ENCODE data around the gene SUSD2. TPM values are rescaled to one million over a fixed set of nuclear protein-coding genes. Genes with fewer than 3 reads are reported as not detected.

The SUSD2 gene
- total RNA-seq, 1 experiment from 2014 or later = 2.5 TPM

DNA sequence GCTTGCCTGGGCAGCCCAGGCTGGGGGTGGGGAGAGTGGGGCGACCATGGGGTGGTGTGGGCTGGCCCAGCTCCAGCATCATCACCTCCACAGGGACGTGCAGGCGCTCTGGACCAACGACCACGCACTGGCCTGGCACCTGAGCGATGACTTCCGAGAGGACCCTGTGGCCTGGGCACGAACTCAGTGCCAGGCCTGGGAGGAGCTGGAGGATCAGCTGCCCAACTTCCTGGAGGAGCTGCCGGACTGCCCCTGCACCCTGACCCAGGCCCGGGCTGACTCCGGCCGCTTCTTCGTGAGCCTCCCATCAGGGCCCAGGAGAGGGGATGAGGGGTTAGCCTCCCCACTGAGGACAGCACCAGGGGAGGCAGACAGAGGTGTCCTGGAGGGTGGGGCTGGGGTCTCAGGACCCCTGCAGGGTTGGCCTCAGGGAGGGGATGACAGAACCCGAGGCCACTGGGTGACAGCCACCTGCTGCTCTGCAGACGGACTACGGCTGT lies 3.8 kb downstream of the SUSD2 start:
- no peak overlapping the region for H3K4me3 Mint-ChIP-seq (ENCODE audit: low read depth, unreplicated experiment)
- no peak overlapping the region for H3K27ac Mint-ChIP-seq (ENCODE audit: unreplicated experiment)
- no peak for DNase-seq
- H3K36me3 Mint-ChIP-seq (ENCODE audit: insufficient read depth, unreplicated experiment) = peaks cover 6% of the 10 kb centered on the region
- H3K27me3 Mint-ChIP-seq (ENCODE audit: unreplicated experiment) = no peaks in the 10 kb centered on the region
- CTCF ChIA-PET = no interaction called here
- H3K4me1 Mint-ChIP-seq (ENCODE audit: low read depth, unreplicated experiment) = peaks cover 16% of the 10 kb centered on the region
- no peaks in the 10 kb centered on the region for H3K9me3 Mint-ChIP-seq (ENCODE audit: low read depth, unreplicated experiment)
- TF ChIP-seq, protein P1, sequence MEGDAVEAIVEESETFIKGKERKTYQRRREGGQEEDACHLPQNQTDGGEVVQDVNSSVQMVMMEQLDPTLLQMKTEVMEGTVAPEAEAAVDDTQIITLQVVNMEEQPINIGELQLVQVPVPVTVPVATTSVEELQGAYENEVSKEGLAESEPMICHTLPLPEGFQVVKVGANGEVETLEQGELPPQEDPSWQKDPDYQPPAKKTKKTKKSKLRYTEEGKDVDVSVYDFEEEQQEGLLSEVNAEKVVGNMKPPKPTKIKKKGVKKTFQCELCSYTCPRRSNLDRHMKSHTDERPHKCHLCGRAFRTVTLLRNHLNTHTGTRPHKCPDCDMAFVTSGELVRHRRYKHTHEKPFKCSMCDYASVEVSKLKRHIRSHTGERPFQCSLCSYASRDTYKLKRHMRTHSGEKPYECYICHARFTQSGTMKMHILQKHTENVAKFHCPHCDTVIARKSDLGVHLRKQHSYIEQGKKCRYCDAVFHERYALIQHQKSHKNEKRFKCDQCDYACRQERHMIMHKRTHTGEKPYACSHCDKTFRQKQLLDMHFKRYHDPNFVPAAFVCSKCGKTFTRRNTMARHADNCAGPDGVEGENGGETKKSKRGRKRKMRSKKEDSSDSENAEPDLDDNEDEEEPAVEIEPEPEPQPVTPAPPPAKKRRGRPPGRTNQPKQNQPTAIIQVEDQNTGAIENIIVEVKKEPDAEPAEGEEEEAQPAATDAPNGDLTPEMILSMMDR (IDR thresholded peaks at IDR 0.05; ENCODE audit: unreplicated experiment) = no peak
- intact Hi-C loops (cut with micrococcal nuclease; ENCODE audit: unreplicated experiment) = loop anchor here (10.0 kb wide), 1 partner anchor 200 kb away; the partner anchor contains the start of gene GSTT2
- no TSS peak for BruUV-seq (replicated peaks)

DNA sequence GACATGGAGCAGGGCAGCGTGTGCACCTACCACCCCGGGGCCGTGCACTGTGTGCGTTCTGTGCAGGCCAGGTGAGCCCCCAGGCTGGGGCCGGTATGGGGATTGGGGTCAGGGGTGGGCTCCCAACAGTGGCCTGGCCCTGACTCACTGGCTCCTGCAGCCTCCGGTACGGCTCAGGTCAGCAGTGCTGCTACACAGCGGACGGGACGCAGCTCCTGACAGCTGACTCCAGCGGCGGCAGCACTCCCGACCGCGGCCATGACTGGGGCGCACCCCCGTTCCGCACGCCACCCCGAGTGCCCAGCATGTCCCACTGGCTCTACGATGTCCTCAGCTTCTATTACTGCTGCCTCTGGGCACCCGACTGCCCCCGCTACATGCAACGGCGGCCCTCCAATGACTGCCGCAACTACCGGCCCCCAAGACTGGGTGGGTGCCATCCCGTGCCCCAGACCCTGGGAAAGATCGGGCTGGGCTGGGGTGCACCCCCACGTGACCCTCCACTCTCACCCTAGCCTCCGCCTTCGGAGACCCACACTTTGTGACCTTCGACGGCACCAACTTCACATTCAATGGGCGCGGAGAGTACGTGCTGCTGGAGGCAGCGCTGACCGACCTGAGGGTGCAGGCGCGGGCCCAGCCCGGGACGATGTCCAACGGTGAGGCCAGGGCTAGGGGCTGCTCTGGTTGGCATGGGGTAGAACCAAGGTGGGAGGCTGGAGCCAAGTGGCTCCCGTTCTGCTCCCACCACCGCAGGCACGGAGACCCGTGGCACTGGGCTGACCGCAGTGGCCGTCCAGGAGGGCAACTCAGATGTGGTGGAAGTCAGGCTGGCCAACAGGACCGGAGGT lies 4.4 kb downstream of the SUSD2 start:
- TF ChIP-seq, protein P1 (IDR thresholded peaks at IDR 0.05; ENCODE audit: unreplicated experiment) = no peak
- no TSS peak for BruUV-seq (replicated peaks)
- H3K36me3 Mint-ChIP-seq (ENCODE audit: insufficient read depth, unreplicated experiment) = peaks cover 6% of the 10 kb centered on the region
- no peak overlapping the region for H3K4me3 Mint-ChIP-seq (ENCODE audit: low read depth, unreplicated experiment)
- H3K27me3 Mint-ChIP-seq (ENCODE audit: unreplicated experiment) = no peaks in the 10 kb centered on the region
- DNase-seq = no peak
- intact Hi-C loops (cut with micrococcal nuclease; ENCODE audit: unreplicated experiment) = loop anchor here (10.0 kb wide), 1 partner anchor 201 kb away; the partner anchor contains the start of gene GSTT2
- H3K4me1 Mint-ChIP-seq (ENCODE audit: low read depth, unreplicated experiment) = peaks cover 23% of the 10 kb centered on the region
- CTCF ChIA-PET = no interaction called here
- no peaks in the 10 kb centered on the region for H3K9me3 Mint-ChIP-seq (ENCODE audit: low read depth, unreplicated experiment)
- no peak overlapping the region for H3K27ac Mint-ChIP-seq (ENCODE audit: unreplicated experiment)

DNA sequence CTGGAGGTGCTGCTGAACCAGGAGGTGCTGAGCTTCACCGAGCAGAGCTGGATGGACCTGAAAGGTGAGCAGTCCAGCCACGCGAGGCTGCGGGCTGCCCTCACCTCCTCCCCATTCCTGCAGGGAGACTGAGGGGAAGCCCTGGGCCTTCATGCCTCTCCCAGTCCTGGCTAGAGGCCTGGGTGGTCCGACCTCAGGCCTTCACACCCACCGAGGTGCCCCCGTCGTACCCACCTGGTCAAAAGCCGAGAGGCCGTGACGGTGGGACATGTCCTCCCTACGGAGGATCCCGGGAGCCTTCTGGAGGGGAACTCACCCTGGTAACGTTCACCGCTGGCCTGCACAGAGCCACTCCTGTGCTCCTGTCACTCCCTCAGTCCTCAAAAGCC lies 5.1 kb downstream of the SUSD2 start:
- peaks cover 6% of the 10 kb centered on the region for H3K36me3 Mint-ChIP-seq (ENCODE audit: insufficient read depth, unreplicated experiment)
- no TSS peak for BruUV-seq (replicated peaks)
- DNase-seq = no peak
- peaks cover 27% of the 10 kb centered on the region for H3K4me1 Mint-ChIP-seq (ENCODE audit: low read depth, unreplicated experiment)
- no peak overlapping the region for H3K4me3 Mint-ChIP-seq (ENCODE audit: low read depth, unreplicated experiment)
- TF ChIP-seq, protein P1 (IDR thresholded peaks at IDR 0.05; ENCODE audit: unreplicated experiment) = no peak
- intact Hi-C loops (cut with micrococcal nuclease; ENCODE audit: unreplicated experiment) = loop anchor here (10.0 kb wide), 1 partner anchor 202 kb away; the partner anchor contains the start of gene GSTT2
- CTCF ChIA-PET = no interaction called here
- H3K9me3 Mint-ChIP-seq (ENCODE audit: low read depth, unreplicated experiment) = no peaks in the 10 kb centered on the region
- H3K27me3 Mint-ChIP-seq (ENCODE audit: unreplicated experiment) = no peaks in the 10 kb centered on the region
- H3K27ac Mint-ChIP-seq (ENCODE audit: unreplicated experiment) = no peak overlapping the region

DNA sequence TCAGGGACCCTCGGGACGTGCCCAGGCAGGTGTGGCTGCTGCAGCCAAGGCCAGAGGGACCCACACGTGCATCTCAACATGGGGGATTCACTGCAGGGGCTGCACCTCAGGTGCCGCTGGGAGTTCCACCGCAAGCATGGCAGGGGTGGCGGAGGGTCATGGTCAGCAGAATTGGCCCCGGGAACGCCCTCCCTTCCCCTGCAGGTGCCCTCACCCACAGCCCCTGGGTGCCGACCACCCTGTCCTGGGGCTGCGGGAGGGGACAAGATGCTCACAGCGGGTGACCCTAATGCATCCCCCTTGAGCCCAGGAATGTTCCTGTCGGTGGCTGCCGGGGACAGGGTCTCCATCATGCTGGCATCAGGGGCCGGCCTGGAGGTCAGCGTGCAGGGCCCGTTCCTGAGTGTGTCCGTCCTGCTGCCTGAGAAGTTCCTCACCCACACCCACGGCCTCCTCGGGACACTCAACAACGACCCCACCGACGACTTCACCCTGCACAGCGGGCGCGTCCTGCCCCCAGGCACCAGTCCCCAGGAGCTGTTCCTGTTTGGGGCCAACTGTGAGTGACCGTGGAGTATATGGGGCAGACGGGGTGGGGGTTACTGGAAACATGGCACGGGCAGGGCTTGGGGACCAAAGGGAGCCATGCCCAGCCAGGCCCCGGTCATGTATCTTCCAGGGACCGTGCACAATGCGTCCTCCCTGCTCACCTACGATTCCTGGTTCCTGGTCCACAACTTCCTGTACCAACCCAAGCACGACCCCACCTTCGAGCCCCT lies 5.8 kb downstream of the SUSD2 start:
- TF ChIP-seq, protein P1 (IDR thresholded peaks at IDR 0.05; ENCODE audit: unreplicated experiment) = no peak
- Mint-ChIP-seq H3K9me3 (ENCODE audit: low read depth, unreplicated experiment) (no peaks in the 10 kb centered on the region), H3K27me3 (ENCODE audit: unreplicated experiment) (no peaks in the 10 kb centered on the region), H3K4me1 (ENCODE audit: low read depth, unreplicated experiment) (peaks cover 27% of the 10 kb centered on the region), H3K36me3 (ENCODE audit: insufficient read depth, unreplicated experiment) (peaks cover 6% of the 10 kb centered on the region), H3K4me3 (ENCODE audit: low read depth, unreplicated experiment) (no peak overlapping the region), H3K27ac (ENCODE audit: unreplicated experiment) (no peak overlapping the region)
- BruUV-seq (replicated peaks) = no TSS peak
- intact Hi-C loops (cut with micrococcal nuclease; ENCODE audit: unreplicated experiment) = loop anchor here (10.0 kb wide), 1 partner anchor 202 kb away; the partner anchor contains the start of gene GSTT2
- no peak for DNase-seq
- CTCF ChIA-PET = no interaction called here

Data from Calu3 (cell line).